ENCODE measurements around the gene KCNT2. TPM values are rescaled to one million over a fixed set of nuclear protein-coding genes. Genes with fewer than 3 reads are reported as not detected.

KCNT2 gene
- total RNA-seq, 2 experiments from 2014 or later = not detected

DNA sequence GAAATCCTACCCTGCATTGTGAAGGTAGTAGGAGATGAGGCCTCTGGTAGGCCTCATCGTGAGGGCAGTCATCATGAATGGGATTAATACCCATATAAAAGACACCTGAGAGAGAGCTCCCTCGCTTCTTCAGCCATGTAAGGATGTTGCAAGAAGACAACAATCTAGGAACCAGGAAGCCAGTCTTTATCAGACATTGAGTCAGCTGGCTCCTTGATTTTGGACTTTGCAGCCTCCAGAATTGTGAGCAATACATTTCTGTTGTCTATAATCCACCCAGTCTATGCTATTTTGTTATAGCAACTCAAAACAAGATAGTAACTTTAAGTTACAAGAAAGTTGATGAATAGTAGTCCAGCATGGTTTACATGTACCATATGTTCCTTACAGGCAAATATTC lies 208.5 kb downstream of the KCNT2 start:
- H3K4me3 Mint-ChIP-seq = no peak overlapping the region
- H3K27ac Mint-ChIP-seq = no peak overlapping the region
- H3K27me3 Mint-ChIP-seq (ENCODE audit: low read depth) = no peaks in the 10 kb centered on the region
- no peaks in the 10 kb centered on the region for H3K36me3 Mint-ChIP-seq (ENCODE audit: low read depth)
- no peak for DNase-seq
- CTCF ChIA-PET = no interaction called here
- peaks cover 1% of the 10 kb centered on the region for H3K9me3 Mint-ChIP-seq
- no peaks in the 10 kb centered on the region for H3K4me1 Mint-ChIP-seq (ENCODE audit: low read depth)
- intact Hi-C loops (cut with micrococcal nuclease) = no loop called here

DNA sequence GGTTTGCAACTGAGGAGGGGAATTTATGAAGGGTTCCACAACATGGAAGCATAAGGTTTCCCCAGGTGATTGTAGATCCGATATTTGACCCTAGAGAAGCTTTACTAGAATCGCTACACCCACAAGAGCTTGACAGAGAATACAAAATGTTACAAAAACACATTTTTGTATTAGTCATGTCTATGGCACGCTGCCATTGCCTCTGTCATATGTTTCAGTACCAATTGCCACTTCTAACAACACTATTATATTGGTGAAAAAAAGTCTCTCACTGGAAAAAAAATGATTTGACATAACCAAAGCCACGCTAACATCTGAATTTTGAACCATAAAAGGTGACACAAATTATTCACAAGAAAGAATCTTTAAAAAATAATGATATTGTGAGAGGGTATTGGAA lies 214.5 kb downstream of the KCNT2 start:
- no peaks in the 10 kb centered on the region for H3K36me3 Mint-ChIP-seq (ENCODE audit: low read depth)
- H3K27ac Mint-ChIP-seq = no peak overlapping the region
- CTCF ChIA-PET = no interaction called here

DNA sequence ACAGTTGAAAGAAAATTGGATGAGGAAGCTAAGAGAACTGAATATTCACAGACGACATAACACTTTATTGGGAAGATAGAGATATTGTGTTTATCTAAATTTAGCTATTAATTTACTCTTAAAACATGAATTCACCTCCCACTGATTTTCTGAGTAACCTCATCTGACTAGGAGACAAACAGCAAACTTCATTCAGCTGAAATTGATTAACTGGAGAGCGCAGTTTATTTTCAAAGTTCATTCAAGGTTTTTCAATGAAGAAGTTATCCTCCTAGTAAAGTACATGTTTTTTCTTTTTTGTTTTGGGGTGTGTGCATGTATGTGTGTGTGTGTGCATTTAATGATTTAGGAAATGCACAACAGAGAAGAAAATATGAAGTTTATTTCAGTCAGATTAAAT lies 215.0 kb downstream of the KCNT2 start:
- intact Hi-C loops (cut with micrococcal nuclease) = no loop called here
- CTCF ChIA-PET = no interaction called here
- no peaks in the 10 kb centered on the region for H3K9me3 Mint-ChIP-seq
- no peaks in the 10 kb centered on the region for H3K27me3 Mint-ChIP-seq (ENCODE audit: low read depth)
- H3K4me3 Mint-ChIP-seq = no peak overlapping the region
- H3K4me1 Mint-ChIP-seq (ENCODE audit: low read depth) = no peaks in the 10 kb centered on the region
- H3K36me3 Mint-ChIP-seq (ENCODE audit: low read depth) = no peaks in the 10 kb centered on the region
- no peak for DNase-seq
- no peak overlapping the region for H3K27ac Mint-ChIP-seq

More for the DNA sequence above, 214.5 kb downstream of the KCNT2 start:
- Mint-ChIP-seq H3K4me3 (no peak overlapping the region), H3K27me3 (ENCODE audit: low read depth) (no peaks in the 10 kb centered on the region), H3K4me1 (ENCODE audit: low read depth) (no peaks in the 10 kb centered on the region), H3K9me3 (no peaks in the 10 kb centered on the region)
- intact Hi-C loops (cut with micrococcal nuclease) = no loop called here
- DNase-seq = no peak

DNA sequence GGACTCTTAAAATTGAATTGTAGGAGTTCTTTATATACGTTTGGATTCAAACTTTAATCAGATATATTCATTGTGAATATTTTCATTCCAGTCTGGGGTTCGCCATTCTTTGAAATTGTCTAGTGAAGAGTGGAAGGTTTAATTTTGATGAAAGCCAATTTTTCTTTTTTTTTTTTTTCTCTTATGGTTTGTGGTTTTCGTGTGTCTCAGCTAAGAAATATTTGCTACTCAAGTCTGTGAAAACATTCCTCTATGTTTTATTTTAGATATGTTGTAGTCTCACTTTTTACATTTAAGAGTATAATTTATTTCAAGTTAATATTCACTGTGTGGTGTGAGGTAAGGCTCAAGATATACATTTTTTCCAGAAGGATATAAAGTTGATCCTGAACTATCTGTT lies 220.5 kb downstream of the KCNT2 start:
- no peaks in the 10 kb centered on the region for H3K36me3 Mint-ChIP-seq (ENCODE audit: low read depth)

DNA sequence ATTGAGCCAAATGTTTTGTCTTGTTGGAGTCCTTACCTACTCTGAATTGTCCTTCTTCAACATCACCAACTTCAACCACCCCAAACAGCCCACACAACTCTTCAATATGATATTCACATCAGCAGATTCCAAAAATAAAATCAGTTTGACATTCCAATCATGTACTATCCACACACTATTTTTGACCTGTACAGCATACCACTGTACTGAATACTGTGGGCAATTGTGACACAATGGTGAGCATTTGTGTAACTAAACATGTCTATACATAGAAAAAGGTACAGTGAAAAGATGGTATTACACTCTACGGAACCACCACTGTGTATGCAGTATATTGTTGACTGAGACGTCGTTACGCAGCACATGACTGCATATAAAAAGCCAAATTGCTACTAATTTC lies 223.1 kb downstream of the KCNT2 start:
- DNase-seq = no peak
- intact Hi-C loops (cut with micrococcal nuclease) = no loop called here

More for the DNA sequence above, 220.5 kb downstream of the KCNT2 start:
- no peak for DNase-seq
- H3K27me3 Mint-ChIP-seq (ENCODE audit: low read depth) = no peaks in the 10 kb centered on the region
- no peak overlapping the region for H3K27ac Mint-ChIP-seq
- peaks cover 2% of the 10 kb centered on the region for H3K9me3 Mint-ChIP-seq
- CTCF ChIA-PET = no interaction called here
- intact Hi-C loops (cut with micrococcal nuclease) = no loop called here
- no peaks in the 10 kb centered on the region for H3K4me1 Mint-ChIP-seq (ENCODE audit: low read depth)
- no peak overlapping the region for H3K4me3 Mint-ChIP-seq

DNA sequence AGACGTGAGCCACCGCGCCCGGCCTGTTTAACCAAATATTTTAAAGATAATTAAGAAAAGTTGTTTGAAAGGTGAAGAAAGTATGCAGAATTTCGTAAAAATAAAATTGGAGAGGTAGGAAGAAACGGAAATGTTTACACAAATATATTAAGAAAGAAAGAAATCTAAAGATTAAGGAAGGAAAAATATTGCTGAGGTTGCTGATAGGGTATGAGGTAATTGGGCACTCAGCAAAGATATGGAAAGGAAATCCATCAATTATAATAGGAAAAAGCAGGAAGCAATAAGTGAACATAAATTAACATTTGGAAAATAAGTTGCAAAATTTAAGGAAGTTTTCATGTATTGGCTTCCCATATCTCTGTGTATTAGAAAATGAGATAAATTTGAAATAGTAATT lies 225.9 kb downstream of the KCNT2 start:
- H3K4me1 Mint-ChIP-seq (ENCODE audit: low read depth) = no peaks in the 10 kb centered on the region
- no peaks in the 10 kb centered on the region for H3K36me3 Mint-ChIP-seq (ENCODE audit: low read depth)
- intact Hi-C loops (cut with micrococcal nuclease) = no loop called here
- CTCF ChIA-PET = no interaction called here
- H3K9me3 Mint-ChIP-seq = peaks cover 2% of the 10 kb centered on the region
- H3K27me3 Mint-ChIP-seq (ENCODE audit: low read depth) = no peaks in the 10 kb centered on the region
- no peak overlapping the region for H3K27ac Mint-ChIP-seq
- no peak for DNase-seq
- H3K4me3 Mint-ChIP-seq = no peak overlapping the region

More for the DNA sequence above, 223.1 kb downstream of the KCNT2 start:
- no peaks in the 10 kb centered on the region for H3K36me3 Mint-ChIP-seq (ENCODE audit: low read depth)
- peaks cover 2% of the 10 kb centered on the region for H3K9me3 Mint-ChIP-seq
- no peak overlapping the region for H3K27ac Mint-ChIP-seq
- CTCF ChIA-PET = interaction anchor here (0.7 kb wide), 1 partner anchor 153 kb away, joined by 3 read pairs; no protein-coding TSS in a partner anchor
- no peak overlapping the region for H3K4me3 Mint-ChIP-seq
- no peaks in the 10 kb centered on the region for H3K4me1 Mint-ChIP-seq (ENCODE audit: low read depth)
- H3K27me3 Mint-ChIP-seq (ENCODE audit: low read depth) = no peaks in the 10 kb centered on the region

DNA sequence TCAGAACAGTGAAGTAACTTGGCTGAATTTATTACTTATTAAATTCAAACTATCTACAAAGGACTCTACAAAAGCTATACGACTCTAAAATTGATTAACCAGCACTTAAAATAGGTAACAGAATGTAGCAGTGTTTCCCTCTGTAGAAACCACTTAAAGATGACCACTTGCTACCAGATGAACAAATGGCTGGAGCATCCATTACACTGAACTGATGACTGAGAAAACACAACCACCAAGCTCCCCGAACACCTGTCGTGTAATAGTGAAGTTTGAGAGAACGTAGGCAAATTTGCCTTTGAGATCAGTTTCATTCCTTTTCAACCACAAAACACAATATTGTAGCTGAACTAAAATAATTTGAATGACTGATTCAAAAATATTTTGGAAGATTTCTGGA lies 226.7 kb downstream of the KCNT2 start:
- no peaks in the 10 kb centered on the region for H3K9me3 Mint-ChIP-seq
- no peaks in the 10 kb centered on the region for H3K4me1 Mint-ChIP-seq (ENCODE audit: low read depth)
- H3K27me3 Mint-ChIP-seq (ENCODE audit: low read depth) = no peaks in the 10 kb centered on the region
- no peak for DNase-seq
- H3K27ac Mint-ChIP-seq = no peak overlapping the region
- CTCF ChIA-PET = interaction anchor here (0.6 kb wide), 1 partner anchor 589 kb away, joined by 4 read pairs; no protein-coding TSS in a partner anchor
- H3K4me3 Mint-ChIP-seq = no peak overlapping the region
- H3K36me3 Mint-ChIP-seq (ENCODE audit: low read depth) = no peaks in the 10 kb centered on the region
- intact Hi-C loops (cut with micrococcal nuclease) = no loop called here

DNA sequence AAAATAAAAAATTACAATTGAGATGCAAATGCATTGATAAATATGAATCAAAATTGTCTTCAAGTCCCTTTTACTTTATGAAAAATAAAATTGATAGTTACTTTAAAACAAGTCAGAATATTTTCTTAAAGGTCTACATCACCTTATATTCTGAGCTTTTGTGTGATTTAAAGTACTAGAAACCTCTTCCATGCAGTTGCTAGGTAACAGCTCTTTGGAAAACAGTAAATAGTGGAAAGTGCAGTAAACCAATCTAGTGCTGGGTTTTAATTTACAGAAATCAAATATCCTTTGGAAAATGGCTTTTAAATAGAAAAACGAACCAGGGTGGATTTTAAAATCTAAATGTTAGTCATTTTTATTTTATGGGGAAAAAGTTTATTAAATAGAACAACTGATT lies 227.9 kb downstream of the KCNT2 start:
- no peaks in the 10 kb centered on the region for H3K4me1 Mint-ChIP-seq (ENCODE audit: low read depth)

DNA sequence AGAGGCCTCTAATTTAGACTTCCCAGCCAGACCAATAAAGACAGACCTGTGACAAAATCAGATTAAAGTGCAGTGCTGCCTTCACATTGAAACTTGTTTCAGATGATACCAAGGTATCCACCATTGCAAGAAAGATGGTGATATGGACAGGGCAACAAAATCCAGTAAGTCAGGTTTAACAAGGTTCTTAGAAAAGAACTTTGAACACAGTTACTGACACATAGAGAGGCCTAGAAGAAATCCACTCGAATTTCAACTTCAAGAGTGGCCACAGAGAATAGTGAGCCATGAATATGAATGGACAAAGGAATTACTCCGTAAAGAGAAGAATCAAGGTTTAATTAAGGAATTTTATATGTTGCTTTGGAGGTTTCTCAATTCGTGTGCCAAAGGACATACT lies 230.4 kb downstream of the KCNT2 start:
- Mint-ChIP-seq H3K9me3 (no peaks in the 10 kb centered on the region), H3K36me3 (ENCODE audit: low read depth) (no peaks in the 10 kb centered on the region), H3K27me3 (ENCODE audit: low read depth) (no peaks in the 10 kb centered on the region), H3K4me3 (no peak overlapping the region), H3K27ac (no peak overlapping the region), H3K4me1 (ENCODE audit: low read depth) (no peaks in the 10 kb centered on the region)
- no peak for DNase-seq
- intact Hi-C loops (cut with micrococcal nuclease) = no loop called here
- CTCF ChIA-PET = no interaction called here

More for the DNA sequence above, 227.9 kb downstream of the KCNT2 start:
- no peak for DNase-seq
- Mint-ChIP-seq H3K27ac (no peak overlapping the region), H3K27me3 (ENCODE audit: low read depth) (no peaks in the 10 kb centered on the region), H3K36me3 (ENCODE audit: low read depth) (no peaks in the 10 kb centered on the region), H3K9me3 (no peaks in the 10 kb centered on the region), H3K4me3 (no peak overlapping the region)
- CTCF ChIA-PET = no interaction called here
- intact Hi-C loops (cut with micrococcal nuclease) = no loop called here

DNA sequence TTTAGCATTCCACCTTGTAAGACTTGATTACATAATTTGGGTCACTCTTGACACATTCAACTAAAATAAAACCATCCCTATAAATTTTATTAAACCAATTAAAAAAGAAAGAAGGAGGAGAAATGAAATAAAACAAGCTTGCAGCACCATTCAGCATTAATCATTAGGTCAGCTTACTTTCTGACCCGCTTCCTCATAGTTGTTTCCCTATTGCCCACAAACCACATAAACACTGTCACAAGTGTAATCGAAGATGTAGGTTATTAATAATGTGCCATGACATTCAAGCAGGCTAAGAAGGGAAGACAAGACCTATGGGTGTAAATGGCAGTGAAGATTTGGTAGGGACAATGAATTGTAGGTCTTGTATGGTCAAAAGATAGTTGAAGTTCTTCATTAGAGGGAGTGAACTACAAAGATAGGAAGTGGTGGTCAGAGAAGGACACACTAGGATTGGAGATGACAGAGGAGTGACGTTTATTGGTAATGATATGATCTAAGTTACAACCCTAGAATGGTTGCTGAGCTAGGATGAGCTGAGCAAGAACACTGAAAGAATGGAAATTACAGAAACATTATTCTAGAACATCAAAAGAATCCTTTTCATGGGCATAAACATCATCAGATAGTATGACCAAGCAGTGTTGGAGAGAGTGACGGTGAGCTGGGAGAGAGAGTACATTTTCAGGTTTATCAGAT lies 231.5 kb downstream of the KCNT2 start:
- no peaks in the 10 kb centered on the region for H3K9me3 Mint-ChIP-seq
- intact Hi-C loops (cut with micrococcal nuclease) = no loop called here
- CTCF ChIA-PET = no interaction called here

DNA sequence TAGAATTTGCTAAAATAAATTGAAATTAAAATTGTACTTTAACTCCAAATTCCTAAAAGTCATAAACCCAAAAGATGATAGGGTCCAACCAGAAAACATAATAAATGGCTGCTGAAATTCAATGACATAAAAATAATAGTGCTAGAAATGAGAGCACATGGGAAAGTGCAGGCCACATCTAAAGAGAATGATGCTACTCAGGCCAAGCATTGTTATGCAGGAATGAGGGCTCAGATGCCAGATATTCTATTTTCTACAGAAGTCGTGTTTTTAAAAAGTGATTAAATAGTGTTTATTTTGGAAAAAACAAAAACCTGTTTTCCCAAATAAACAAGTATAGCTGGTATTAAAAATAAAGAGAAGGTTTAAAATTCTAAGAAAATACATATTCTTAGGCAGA lies 234.4 kb downstream of the KCNT2 start:
- no peaks in the 10 kb centered on the region for H3K4me1 Mint-ChIP-seq (ENCODE audit: low read depth)
- no peaks in the 10 kb centered on the region for H3K36me3 Mint-ChIP-seq (ENCODE audit: low read depth)
- CTCF ChIA-PET = no interaction called here
- H3K9me3 Mint-ChIP-seq = no peaks in the 10 kb centered on the region
- H3K27ac Mint-ChIP-seq = no peak overlapping the region
- DNase-seq = no peak
- H3K4me3 Mint-ChIP-seq = no peak overlapping the region
- intact Hi-C loops (cut with micrococcal nuclease) = loop anchor here (1.0 kb wide), 1 partner anchor 225 kb away; no protein-coding TSS in a partner anchor
- no peaks in the 10 kb centered on the region for H3K27me3 Mint-ChIP-seq (ENCODE audit: low read depth)

More for the DNA sequence above, 231.5 kb downstream of the KCNT2 start:
- no peak for DNase-seq
- Mint-ChIP-seq H3K36me3 (ENCODE audit: low read depth) (no peaks in the 10 kb centered on the region), H3K4me1 (ENCODE audit: low read depth) (no peaks in the 10 kb centered on the region), H3K27ac (no peak overlapping the region), H3K27me3 (ENCODE audit: low read depth) (no peaks in the 10 kb centered on the region), H3K4me3 (no peak overlapping the region)

DNA sequence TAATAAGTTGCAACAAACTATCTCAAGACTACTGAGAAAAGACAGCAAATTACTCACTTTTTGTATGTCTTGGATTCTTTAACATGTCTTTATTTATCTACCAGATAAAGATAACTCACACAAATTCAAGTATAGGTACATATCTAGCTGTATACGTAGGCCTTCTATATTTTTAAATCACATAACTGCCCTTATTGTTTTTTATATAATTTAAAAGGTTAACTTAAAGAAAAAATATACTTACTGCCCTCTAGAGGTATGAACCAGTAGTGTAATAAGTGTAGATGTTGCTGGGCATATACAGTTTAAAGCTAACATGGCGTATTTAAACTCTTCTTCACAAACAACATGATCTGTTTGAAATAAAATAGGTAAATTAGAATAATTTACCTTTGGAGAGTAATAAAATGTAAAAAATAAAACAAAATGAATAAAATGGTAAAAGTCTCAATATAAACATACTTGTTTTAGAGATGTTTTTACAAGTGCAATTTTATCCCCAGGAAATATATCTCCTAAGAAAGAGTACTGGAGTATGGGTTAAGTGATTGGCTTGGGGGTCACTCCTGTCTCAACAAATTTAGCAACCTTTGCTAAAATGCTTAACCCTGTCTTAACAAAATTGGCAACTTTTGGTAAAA lies 235.2 kb downstream of the KCNT2 start:
- peaks cover 3% of the 10 kb centered on the region for H3K9me3 Mint-ChIP-seq
- no peaks in the 10 kb centered on the region for H3K36me3 Mint-ChIP-seq (ENCODE audit: low read depth)
- no peaks in the 10 kb centered on the region for H3K4me1 Mint-ChIP-seq (ENCODE audit: low read depth)

DNA sequence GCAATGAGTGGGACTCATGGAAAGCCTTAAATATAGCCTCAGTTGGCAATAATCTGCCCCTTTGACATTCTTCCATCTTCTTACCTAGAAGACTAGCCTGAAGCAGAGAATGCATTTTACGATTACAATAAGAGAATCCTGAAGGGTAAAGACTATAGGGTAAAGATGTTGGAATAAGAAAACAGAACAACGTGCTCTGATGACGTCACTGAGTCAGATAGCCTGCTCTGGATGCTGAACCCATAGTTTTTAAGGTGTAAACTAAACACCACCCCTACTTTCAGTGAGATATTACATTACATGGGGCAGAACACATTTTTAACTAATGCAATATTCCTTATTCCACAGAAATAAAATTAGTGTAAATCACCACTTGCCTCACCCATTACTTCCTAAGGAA lies 240.4 kb downstream of the KCNT2 start:
- Mint-ChIP-seq H3K36me3 (ENCODE audit: low read depth) (no peaks in the 10 kb centered on the region), H3K4me1 (ENCODE audit: low read depth) (no peaks in the 10 kb centered on the region), H3K27me3 (ENCODE audit: low read depth) (no peaks in the 10 kb centered on the region), H3K27ac (no peak overlapping the region), H3K4me3 (no peak overlapping the region), H3K9me3 (peaks cover 3% of the 10 kb centered on the region)
- intact Hi-C loops (cut with micrococcal nuclease) = no loop called here
- CTCF ChIA-PET = no interaction called here
- DNase-seq = no peak

More for the DNA sequence above, 235.2 kb downstream of the KCNT2 start:
- intact Hi-C loops (cut with micrococcal nuclease) = loop anchor here (1.0 kb wide), 1 partner anchor 225 kb away; no protein-coding TSS in a partner anchor
- H3K4me3 Mint-ChIP-seq = no peak overlapping the region
- CTCF ChIA-PET = interaction anchor here (1.5 kb wide), 1 partner anchor 15 kb away, joined by 3 read pairs; no protein-coding TSS in a partner anchor
- no peak for DNase-seq
- H3K27ac Mint-ChIP-seq = no peak overlapping the region
- no peaks in the 10 kb centered on the region for H3K27me3 Mint-ChIP-seq (ENCODE audit: low read depth)
